OCI-LY1 (cell line): ENCODE measurements around the gene YARS1.
A peak's percentile ranks its signal among the peaks of the same experiment; 100 is the strongest.

Source experiments
- H2AFZ ChIP-seq: fragments of 200-600 bp; sonication (generic), shearing (Covaris generic); 2 replicates; pipeline ENCODE4 v1.6.0; 2014; ENCODE audit warnings: antibody characterized with exemption, mild to moderate bottlenecking, low read length
- H3F3A ChIP-seq: fragments of 200-600 bp; sonication (generic), shearing (Covaris generic); 2 replicates; pipeline ENCODE4 v1.6.0; 2014; ENCODE audit warnings: mild to moderate bottlenecking, antibody characterized with exemption, low read length, moderate library complexity; ENCODE audit not compliant: insufficient read depth
- H3K27ac ChIP-seq: fragments of 200-600 bp; sonication (generic); 2 replicates; pipeline ENCODE4 v1.5.1; 2014; ENCODE audit warnings: low read length, mixed run types, mild to moderate bottlenecking, low read depth; ENCODE audit not compliant: poor library complexity, severe bottlenecking
- H3K27me3 ChIP-seq: fragments of 200-600 bp; sonication (generic); 2 replicates; pipeline ENCODE4 v1.6.0; 2014; ENCODE audit warnings: antibody characterized with exemption, mild to moderate bottlenecking, low read length, moderate library complexity; ENCODE audit not compliant: insufficient read depth
- H3K36me3 ChIP-seq: fragments of 200-600 bp; sonication (generic); 2 replicates; pipeline ENCODE4 v1.6.1; 2014; ENCODE audit warnings: mild to moderate bottlenecking, antibody characterized with exemption, low read length, moderate library complexity, mixed read lengths; ENCODE audit not compliant: insufficient read depth
- H3K4me1 ChIP-seq: fragments of 200-600 bp; sonication (generic); 2 replicates; pipeline ENCODE4 v1.5.1; 2014; ENCODE audit warnings: mild to moderate bottlenecking, low read length, moderate library complexity; ENCODE audit not compliant: insufficient read depth, severe bottlenecking
- H3K4me2 ChIP-seq: fragments of 200-600 bp; sonication (generic), shearing (Covaris generic); 2 replicates; pipeline ENCODE4 v1.6.1; 2014; ENCODE audit warnings: low read length
- H3K4me3 ChIP-seq: fragments of 200-600 bp; sonication (generic); 2 replicates; pipeline ENCODE4 v1.5.1; 2014; ENCODE audit warnings: low read length, low read depth, mild to moderate bottlenecking, mixed read lengths; ENCODE audit not compliant: poor library complexity, severe bottlenecking
- H3K79me2 ChIP-seq: fragments of 200-600 bp; shearing (Covaris generic); 2 replicates; pipeline ENCODE4 v1.6.1; 2016; ENCODE audit warnings: mixed run types, low read length, mixed read lengths; ENCODE audit not compliant: insufficient read depth
- H3K9ac ChIP-seq: fragments of 200-600 bp; sonication (generic), shearing (Covaris generic); 2 replicates; pipeline ENCODE4 v1.6.1; 2014; ENCODE audit warnings: mild to moderate bottlenecking, low read length, mixed read lengths
- H3K9me2 ChIP-seq: fragments of 200-600 bp; sonication (generic), shearing (Covaris generic); 2 replicates; pipeline ENCODE4 v1.6.1; 2014; ENCODE audit warnings: low read depth, mild to moderate bottlenecking, low read length, mixed read lengths
- H3K9me3 ChIP-seq: fragments of 200-600 bp; shearing (Covaris generic); 2 replicates; pipeline ENCODE4 v1.6.1; 2014; ENCODE audit warnings: low read length, mixed read lengths
- H4K20me1 ChIP-seq: fragments of 200-600 bp; sonication (generic), shearing (Covaris generic); 2 replicates; pipeline ENCODE4 v1.6.0; 2016; ENCODE audit warnings: mild to moderate bottlenecking, low read length; ENCODE audit not compliant: insufficient read depth
- EZH2 ChIP-seq: fragments of 200-600 bp; sonication (generic), shearing (Covaris generic); IDR thresholded peaks from 2 replicates; pipeline ENCODE4 v1.8.0; 2017; ENCODE audit warnings: borderline replicate concordance, mixed run types, mild to moderate bottlenecking, antibody characterized with exemption, low read length, moderate library complexity, mixed read lengths
- TF ChIP-seq, protein P1 (sequence below): fragments of 200-600 bp; sonication (generic), shearing (Covaris generic); IDR thresholded peaks from 2 replicates; pipeline ENCODE4 v1.5.1; 2017; ENCODE audit warnings: mild to moderate bottlenecking, antibody characterized with exemption, low read length, moderate library complexity, mixed read lengths

YARS1 gene

GRCh38 chr1:32773018-32773763, 44.0 kb downstream of the YARS1 start:
- H3K9me3 ChIP-seq = no peaks in the 10 kb centered on the region
- H3K36me3 ChIP-seq = peaks cover 25% of the 10 kb centered on the region
- H3K4me2 ChIP-seq = no peak overlapping the region
- H3K9ac ChIP-seq = no peak overlapping the region
- H3F3A ChIP-seq = no peaks in the 10 kb centered on the region
- H3K79me2 ChIP-seq = no peaks in the 10 kb centered on the region
- no peak overlapping the region for H3K4me3 ChIP-seq
- H4K20me1 ChIP-seq = no peaks in the 10 kb centered on the region
- no peak for TF ChIP-seq EZH2
- TF ChIP-seq, protein P1, sequence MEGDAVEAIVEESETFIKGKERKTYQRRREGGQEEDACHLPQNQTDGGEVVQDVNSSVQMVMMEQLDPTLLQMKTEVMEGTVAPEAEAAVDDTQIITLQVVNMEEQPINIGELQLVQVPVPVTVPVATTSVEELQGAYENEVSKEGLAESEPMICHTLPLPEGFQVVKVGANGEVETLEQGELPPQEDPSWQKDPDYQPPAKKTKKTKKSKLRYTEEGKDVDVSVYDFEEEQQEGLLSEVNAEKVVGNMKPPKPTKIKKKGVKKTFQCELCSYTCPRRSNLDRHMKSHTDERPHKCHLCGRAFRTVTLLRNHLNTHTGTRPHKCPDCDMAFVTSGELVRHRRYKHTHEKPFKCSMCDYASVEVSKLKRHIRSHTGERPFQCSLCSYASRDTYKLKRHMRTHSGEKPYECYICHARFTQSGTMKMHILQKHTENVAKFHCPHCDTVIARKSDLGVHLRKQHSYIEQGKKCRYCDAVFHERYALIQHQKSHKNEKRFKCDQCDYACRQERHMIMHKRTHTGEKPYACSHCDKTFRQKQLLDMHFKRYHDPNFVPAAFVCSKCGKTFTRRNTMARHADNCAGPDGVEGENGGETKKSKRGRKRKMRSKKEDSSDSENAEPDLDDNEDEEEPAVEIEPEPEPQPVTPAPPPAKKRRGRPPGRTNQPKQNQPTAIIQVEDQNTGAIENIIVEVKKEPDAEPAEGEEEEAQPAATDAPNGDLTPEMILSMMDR = peak; percentile 98
- H3K9me2 ChIP-seq = no peaks in the 10 kb centered on the region
- no peak overlapping the region for H3K27ac ChIP-seq
- no peak overlapping the region for H2AFZ ChIP-seq
- H3K4me1 ChIP-seq = no peaks in the 10 kb centered on the region
- H3K27me3 ChIP-seq = no peaks in the 10 kb centered on the region

- Histone ChIP-seq H3K9me3 (no peaks in the 10 kb centered on the region), H3K9ac (no peak overlapping the region), H3K4me3 (no peak overlapping the region), H3K4me1 (no peaks in the 10 kb centered on the region), H2AFZ (no peak overlapping the region), H3K4me2 (no peak overlapping the region), H3K79me2 (no peaks in the 10 kb centered on the region), H3K9me2 (no peaks in the 10 kb centered on the region), H3K27me3 (no peaks in the 10 kb centered on the region), H3K27ac (no peak overlapping the region), H3K36me3 (peaks cover 18% of the 10 kb centered on the region), H4K20me1 (no peaks in the 10 kb centered on the region), H3F3A (no peaks in the 10 kb centered on the region)
- TF ChIP-seq EZH2 = no peak
- TF ChIP-seq, protein P1 = no peak
Observed at GRCh38 chr1:32772281-32773017, 44.7 kb downstream of the YARS1 start.

- no peak overlapping the region for H2AFZ ChIP-seq
- no peaks in the 10 kb centered on the region for H3K79me2 ChIP-seq
- no peak overlapping the region for H3K9ac ChIP-seq
- no peaks in the 10 kb centered on the region for H3K9me2 ChIP-seq
- H3K27ac ChIP-seq = no peak overlapping the region
- TF ChIP-seq, protein P1 = no peak
- TF ChIP-seq EZH2 = no peak
- H3K9me3 ChIP-seq = no peaks in the 10 kb centered on the region
- no peaks in the 10 kb centered on the region for H3K27me3 ChIP-seq
- H3K4me2 ChIP-seq = no peak overlapping the region
- H3K4me1 ChIP-seq = no peaks in the 10 kb centered on the region
- H3F3A ChIP-seq = no peaks in the 10 kb centered on the region
- H3K36me3 ChIP-seq = peaks cover 18% of the 10 kb centered on the region
- no peak overlapping the region for H3K4me3 ChIP-seq
- H4K20me1 ChIP-seq = no peaks in the 10 kb centered on the region
Observed at GRCh38 chr1:32771561-32772280, 45.4 kb downstream of the YARS1 start.
